GM19025 (cell line): ENCODE measurements around the gene LRIG1.
A peak's percentile ranks its signal among the peaks of the same experiment; 100 is the strongest.

ENCODE experiments used
- ATAC-seq: cut with Tn5 transposase; IDR thresholded peaks from one replicate; pipeline ENCODE4 v1.9.1; 2021; ENCODE audit warnings: mild to moderate bottlenecking, low read depth, moderate library complexity; ENCODE audit not compliant: unreplicated experiment

LRIG1 gene

DNA sequence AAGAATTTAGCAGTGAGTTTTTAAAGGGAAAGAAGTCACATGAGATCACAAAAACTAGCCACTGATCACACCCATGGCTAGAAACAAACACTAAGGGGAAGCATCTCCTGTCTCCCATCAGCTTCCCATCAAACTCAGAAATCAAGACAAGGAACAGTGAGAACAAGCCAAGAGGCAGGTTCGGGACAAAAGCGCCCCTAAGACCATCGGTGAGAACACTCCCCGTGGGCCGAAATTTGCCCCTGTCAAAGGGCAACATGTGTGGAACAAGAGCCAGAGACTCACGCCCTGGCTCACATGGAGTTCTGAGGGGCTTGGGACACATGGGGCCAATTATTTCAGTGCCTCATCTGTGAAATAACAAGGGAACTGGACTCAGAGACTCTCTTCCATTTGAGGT is 49.1 kb downstream of the LRIG1 start:
- ATAC-seq, result no peak

DNA sequence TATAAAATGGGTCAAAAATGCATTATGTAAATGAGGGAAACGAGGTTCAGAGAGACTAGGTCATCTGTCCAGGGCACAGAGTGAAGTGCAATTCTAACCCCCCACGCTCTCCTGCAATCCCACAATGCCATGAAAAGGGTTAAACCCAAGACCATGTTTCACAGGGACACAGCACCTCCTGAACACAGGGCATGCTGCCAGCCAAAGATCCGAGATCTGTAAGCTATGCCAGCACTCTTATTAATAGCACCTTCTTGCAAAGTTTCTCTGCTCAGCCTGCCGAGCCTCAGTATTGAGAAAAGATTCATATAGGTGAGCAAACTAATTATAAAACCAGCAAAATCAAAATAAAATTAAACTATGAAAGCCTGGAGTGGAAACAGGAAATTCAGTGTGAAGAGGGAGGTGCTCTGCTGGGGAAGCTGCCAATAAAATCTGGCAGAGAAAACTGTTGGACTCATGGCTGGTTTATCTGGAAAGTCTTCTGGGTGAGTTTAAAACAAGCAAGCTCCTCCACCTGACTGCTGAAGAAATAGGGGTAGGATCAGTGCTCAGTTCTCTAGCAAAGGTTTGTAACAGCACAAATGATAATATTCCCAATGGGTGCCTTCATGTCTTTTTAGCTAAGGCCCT is 50.3 kb downstream of the LRIG1 start:
- no peak for ATAC-seq

DNA sequence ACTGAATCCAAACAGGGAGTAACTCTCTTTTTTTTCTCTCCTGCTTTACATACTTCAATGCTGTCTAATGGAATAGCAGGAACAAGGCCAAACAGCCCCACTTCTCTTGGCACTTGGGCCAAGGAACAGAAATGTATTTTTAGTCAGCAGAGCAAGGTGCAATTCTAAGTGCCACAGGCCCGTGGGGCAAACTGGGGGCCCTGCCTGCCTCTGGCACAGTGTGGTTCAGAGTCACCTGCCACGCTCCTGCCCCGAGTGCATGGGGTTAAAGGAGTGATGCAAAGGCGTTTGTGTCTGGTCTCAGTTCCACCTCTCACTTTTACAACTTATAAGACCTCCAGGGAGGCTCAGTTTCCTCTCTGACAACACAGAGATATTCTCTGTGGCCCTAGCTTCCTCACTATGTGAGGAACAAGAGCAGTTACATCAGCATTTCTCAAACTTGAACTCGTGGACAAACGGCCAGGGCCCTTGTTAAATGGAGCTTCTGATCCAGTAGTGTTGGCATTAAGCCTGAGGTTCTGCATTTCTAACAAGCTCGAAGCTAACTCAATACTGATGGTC is 51.3 kb downstream of the LRIG1 start:
- peak; percentile 76 for ATAC-seq

DNA sequence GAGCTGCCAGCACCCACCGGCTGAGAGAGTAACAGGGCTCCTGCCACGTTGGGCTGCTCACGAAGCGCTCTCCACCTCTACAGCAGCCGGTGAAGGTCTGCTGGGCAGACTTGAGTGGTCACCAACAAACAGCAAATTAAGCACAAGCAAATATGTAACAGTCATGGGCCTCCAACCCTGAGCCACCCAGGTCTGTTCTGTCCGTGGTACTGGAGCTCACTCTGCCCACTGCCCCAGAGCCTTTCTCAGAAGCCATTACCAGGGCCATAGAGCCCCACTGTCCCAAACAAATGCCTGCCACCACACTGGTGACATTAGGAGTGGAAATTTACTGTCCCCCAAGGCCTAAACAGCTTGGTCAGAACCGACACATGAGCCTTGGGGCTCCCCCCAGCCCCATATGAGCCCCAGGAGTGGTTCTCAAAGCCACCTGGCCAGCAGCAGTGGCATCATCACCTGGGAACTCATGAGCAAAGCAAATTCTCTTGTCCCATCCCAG is 56.6 kb downstream of the LRIG1 start:
- no peak for ATAC-seq

DNA sequence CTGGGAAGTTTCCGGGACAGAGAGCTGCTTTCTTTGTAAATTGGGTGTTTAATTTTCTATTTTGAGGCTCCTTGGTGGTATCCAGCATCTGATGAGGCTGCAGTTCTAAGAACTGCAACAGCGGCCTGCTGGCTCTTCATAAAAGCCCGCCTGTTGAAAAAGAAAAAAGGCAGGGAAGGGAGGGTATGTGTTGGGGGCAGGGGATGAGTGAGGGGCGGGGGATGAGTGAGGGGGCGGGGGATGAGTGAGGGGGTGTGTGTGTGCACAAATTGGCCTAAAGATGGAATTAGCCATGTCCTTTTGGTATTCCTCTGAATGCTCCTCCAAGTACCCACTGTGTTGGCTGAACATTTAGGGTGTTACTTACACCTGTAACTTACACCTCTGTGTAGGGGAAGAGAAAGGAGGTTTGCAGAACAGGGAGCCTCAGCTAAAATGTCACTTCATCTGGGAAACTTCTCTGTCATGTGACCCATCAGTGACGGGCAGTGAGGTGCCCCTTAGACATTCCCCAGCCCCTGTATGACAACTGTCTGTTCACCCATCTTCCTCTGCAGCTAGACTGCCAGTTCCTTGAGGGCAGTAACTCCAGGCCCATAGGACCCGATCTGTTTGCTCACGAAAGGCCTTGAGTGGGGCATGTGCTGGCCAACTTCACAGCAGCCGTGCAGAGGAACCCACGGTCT is 57.6 kb downstream of the LRIG1 start:
- ATAC-seq, result no peak

DNA sequence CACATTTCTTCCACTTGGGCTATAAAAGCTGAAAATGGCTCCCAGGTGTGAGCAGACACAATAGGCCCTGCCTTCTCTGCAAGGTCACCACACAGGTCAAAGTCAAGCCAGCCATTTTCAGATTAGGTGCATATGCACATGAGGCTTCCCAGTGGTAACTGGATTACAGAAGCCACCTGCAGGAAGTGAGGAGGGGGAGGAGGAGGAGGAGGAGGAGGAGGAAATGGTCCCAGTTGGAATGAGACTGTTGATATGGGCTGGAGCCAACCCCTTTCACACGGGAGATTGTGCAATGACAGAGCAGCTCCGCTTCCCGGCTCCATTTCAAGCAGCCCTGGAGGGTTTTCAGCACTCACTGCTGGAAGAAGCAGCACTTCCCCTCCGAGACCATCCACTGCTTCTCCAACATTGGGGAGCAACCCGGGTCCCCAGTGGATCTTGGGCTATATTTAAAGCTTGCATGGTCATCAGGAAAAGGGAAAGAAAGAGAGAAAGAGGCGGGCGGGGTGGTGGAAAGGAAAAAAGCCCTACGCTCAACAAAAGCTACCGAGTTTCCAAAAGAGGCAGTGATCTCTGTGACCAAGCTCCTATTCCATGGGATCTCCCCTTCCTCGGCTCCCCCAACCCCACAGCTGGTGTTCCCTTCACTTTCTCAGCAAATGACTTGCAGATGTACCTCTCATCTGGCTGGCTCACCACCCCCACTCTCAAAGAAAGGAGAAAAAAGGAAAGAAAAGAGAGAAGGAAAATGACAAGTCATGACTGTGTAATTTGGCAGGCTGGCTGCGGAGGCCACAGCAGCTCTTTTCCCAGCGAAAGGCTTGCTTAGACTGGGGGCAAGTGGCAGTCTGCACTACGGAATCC is 58.3 kb downstream of the LRIG1 start:
- ATAC-seq, result no peak

DNA sequence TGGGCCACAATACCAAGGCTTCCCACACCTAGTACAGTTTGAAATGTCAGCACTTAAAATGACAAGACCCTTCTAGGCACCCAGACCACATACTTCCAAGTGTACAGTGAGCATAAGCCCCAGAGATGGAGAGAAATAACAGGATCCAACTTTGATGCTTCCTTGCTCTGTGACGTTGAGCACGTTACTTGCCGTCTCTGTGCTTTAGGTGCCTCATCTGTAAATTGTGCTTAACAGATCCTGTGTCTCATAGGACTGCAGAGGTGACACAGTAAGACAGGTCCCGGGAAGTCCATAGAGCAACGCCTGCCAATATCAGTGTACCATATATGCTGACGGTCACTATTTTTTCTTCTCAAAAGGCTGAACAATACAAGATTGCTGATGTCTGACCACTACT is 59.1 kb downstream of the LRIG1 start:
- no peak for ATAC-seq

DNA sequence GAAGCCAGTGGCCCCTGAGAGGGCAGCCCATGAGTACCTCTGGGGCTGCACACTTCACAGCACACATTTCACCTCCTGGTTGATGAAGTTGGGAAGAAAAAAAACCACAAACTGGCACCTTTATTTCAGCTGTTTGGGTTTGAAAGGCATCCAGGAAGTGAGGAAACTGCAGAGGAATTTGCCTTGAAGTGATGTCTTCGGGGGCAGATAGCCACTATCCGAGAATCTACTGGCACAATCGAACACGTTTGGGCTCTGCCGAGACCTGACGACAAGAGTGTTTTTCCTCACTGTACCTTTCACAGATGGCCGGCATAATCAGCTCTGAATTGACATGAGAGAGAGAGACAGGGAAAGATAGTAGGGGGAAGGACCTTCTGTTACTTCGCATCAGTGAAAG is 59.7 kb downstream of the LRIG1 start:
- ATAC-seq, result no peak

DNA sequence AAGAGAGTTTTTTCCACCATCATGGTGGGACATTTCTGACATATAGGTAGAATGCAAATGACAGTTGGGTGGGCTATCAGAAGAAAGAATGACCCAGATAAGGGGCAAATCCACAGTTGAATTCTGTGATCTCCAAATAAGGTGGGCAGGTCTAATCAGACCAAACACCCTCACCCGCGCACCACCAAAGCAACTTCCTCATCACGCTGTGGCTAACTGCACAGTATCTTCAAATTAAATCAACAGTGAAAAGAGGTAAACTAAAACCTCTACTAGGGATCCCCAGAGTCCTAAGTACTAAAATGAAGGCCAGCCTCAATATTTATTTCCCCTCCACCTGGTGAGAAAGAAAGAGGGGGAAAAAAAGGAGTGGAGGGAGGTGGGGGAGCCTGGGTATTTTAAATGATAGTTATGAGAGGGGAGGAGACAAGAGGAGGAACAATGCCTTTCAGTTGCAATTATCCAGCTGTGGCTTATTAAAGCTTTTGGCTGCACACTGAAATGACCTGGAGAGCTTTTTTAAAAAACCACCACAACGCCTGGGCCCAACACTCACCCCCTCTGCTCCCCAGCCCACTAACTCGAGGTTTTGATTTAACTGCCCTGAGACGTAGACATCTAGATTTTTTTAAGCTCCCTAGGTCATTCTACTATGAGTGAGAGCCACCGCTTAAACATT is 61.0 kb downstream of the LRIG1 start:
- ATAC-seq, result no peak

DNA sequence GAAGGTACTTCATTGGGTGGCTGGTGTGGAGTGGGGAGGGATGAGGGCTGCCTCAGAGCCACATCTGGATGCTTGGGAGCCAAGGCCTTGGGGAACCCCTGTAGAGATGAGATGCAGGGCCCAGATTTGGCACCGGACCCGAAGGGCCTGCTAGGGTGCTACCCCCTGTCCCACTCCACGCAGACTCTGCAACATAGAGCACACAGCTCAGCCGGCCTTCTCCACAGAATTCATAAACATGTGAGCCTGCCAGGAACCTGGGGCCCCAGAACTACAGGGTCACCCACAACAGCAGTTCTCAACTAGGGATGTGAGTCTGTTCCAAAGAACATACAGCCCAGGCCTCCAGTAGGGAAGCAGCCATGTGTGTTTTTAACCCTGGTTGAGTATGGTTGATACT is 62.8 kb downstream of the LRIG1 start:
- ATAC-seq, result no peak

DNA sequence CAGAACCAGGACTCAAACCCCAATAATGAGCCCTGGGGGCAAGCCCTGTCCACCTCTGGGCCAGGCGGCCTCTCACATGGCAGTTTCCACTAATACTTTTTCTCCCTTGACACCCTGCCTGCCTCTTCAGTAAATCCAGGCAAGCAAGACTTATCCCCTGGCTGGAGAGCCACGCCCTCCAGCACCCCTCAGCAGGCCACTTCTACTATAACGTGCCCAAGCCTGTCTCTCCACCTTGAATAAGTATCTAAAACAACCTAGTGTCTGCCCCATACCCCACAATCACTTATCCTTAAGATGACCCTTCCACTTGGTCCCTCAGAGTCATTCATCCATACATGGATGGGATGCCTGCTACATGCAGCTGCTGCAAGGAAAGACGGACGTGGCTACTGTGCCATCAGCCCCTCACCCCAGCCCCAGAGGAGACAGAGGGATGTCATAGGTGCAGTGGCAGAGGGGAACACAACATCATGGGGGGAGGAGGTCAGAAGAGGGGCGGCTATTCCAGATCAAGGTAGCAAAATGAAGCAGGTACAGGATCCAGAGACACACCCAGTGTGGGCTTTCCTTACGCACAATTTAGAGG is 63.4 kb downstream of the LRIG1 start:
- no peak for ATAC-seq

DNA sequence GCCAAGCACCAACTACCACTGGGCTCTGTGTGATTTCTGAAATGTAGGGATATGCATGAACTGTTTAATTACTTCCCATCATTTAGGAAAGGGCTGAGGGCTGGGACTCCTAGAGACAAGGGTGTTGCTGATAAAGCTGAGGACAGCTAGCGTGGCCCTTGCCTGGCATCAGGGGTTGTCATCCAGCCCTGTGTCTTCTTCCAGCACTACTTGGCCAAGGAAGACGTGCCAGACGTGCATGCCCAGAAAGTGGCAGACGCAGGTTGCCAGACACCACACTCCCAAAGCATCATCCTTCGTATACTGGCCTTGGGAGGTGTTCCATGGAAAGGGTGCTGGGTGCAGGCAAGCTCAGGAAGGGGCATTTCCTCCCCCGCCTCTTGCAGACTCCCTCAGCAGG is 64.8 kb downstream of the LRIG1 start:
- ATAC-seq, result no peak

DNA sequence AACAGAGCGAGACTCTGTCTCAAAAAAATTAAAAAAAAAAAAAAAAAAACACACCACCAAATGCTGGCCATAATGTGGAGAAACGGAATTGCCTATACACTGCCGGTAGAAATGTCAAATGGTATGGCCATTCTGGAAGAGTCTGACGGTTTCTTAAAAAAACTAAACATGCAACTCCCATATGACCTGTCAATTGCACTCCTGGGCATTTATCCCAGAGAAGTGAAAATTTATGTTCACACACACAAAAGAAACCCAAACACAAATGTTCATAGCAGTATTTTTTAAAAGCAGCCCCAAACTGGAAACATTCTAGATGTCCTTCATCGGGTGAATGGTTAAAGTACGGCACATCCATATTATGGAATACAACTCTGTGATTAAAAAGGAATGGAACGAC is 66.1 kb downstream of the LRIG1 start:
- ATAC-seq, result no peak

DNA sequence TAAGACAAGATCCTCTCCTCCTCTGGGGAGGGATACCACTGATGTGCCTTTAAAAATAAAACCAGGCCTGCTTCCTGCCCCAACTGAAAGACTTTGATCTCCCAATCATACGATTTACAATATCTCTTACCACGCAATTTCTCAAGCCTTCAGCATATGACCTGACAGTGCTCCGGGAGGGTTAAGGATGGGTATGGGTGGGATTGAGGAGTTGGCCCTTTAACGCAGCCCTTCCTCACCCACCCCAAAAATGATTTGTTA is 67.4 kb downstream of the LRIG1 start:
- ATAC-seq, result no peak

DNA sequence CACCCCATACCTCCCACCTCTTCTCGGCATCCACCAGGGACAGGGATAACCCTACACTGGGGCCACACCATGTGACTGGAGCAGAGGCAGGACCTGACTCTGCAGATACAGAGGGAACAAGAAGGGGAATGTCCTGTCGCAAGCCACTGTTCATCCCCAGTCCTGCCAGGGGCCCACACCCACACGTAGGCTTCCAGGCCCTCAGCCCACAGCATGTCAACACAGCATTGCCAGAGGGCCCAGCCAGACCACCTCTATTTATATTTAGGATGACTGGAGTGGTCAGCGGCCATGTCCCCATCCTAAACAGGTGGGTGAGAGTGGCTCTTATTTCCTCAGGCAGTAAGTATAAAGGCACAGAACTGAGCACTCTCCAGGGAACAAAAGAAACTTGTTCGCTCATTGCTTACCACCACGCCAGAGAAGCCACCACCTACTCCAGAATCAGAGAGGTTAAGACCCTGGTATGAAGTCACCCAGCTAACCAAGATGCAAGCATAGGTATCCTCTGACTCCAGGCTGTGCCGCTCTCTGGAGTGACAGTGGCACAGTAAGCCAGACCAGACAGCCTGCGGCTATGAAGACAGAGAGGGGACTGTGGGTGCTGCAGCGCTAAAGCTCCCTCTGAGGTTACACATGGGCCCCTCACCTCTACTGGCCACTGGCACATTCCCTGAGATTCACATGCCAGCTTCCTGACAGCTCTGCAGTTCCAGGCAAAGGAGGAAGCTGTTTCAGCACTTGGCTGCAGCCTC is 67.9 kb downstream of the LRIG1 start:
- no peak for ATAC-seq

DNA sequence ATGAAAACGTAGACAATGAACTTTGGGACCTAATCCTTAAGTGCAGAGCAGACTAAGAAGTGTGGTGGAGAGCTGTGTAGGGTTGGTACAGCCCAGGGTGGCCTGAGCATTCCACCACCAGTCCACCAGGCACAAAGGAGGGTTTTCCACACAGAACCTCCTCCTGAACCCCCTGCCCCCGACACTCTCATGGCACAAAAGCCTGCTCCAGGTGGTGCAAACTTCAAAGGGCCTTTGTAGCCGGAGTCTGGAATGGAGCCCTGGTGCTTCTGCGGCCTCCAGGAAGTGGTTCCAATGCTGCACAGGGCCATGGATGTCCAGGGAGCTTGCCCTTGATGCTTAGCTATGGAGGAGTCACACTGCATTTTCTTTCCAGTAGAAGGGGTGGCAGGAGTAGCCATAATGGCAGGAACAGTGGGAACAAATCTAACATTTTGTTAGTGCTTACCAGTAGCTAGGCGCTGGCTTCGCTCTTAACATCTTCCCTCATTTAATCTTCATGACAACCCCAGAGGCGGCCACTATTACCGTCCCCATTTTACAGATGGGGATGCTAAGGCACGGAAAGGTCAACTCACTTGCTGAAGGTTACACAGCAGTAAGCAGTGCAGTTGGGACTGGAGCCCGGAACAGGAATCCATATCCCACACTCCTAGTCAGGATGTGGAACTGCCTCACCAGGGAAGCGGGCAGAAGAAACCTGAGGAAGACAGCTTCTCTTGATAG is 68.6 kb downstream of the LRIG1 start:
- no peak for ATAC-seq

DNA sequence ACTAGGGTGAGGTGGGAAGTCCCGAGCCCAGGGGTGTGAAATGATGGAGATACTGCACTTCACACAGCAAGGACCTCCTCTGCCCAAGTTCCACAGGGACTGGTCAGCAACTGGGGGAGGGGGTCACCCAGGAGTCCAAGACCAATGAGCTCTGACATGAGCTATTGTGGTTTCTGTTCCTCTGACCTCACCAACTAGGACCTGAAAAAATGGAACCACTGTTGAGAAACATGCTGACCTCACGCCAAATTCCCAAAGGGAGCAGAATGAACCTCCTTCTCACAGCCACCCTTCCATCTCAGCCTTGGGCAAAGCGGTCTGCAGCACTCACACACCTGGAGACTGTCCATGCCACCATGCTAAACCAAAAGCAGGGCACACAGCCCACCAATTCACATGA is 69.3 kb downstream of the LRIG1 start:
- no peak for ATAC-seq

DNA sequence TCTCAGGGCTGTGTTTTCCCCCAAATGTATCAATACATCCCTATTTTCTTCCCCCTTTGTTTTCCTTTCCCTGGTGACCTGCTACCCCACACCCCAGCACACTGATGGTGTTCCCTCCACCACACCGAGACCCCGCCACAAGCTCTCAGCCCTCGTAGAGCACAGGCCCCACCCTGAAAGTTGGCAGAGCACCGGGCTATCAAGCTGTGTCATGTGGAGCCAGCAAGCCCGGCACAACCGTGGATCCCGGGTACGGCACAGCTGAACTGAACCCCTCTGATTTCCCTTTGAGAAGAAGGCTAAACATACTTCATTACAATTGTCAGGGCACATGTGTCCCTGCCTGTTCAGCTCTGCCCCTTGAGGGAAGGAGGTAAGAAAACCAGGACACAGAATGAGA is 69.9 kb downstream of the LRIG1 start:
- no peak for ATAC-seq

DNA sequence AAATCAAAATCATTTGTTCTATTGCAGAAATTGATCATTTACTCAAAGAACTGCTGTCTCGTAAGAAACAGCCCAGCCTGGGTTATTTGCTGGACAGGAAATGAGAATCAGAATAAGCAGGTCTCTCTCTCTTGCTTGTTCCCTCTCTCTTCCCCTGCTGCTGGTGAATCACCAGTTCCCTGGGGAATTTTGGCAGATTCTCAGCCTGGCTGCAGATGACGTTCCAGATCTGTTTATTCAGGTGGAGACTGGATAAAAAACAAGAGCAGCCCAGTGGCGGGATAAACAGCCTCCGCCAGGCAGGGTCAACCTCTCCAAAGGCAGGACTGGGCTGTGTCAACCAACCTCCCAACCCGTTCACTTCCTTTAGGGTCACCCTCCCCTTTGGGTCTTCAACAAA is 72.1 kb downstream of the LRIG1 start:
- ATAC-seq, result no peak
